SK-N-MC (cell line): ENCODE results near the gene CHI3L1.

ENCODE experiments used
- EZH2 ChIP-seq: fragments of 200-600 bp; sonication (generic); IDR thresholded peaks from one replicate; pipeline ENCODE4 v1.6.1; 2017; ENCODE audit warnings: antibody characterized with exemption
- FOXP2 ChIP-seq: optimal IDR thresholded peaks from 2 replicates; pipeline ENCODE3; 2011; ENCODE audit warnings: mild to moderate bottlenecking, moderate library complexity; ENCODE audit not compliant: insufficient read depth; ENCODE audit errors: extremely low read length, control extremely low read depth
- POLR2AphosphoS5 ChIP-seq: IDR thresholded peaks from 2 replicates; pipeline ENCODE4 v1.6.1; 2012; ENCODE audit warnings: mild to moderate bottlenecking, low read depth, low read length, borderline replicate concordance

- TF ChIP-seq POLR2AphosphoS5 = no peak
- no peak for TF ChIP-seq FOXP2
- no peak for TF ChIP-seq EZH2
These were observed 20.1 kb downstream of the CHI3L1 start for GRCh38 chr1:203166192-203166940.
